EH (cell line): Measurements from ENCODE around the gene CRYBG1.

Source experiments
- DNase-seq: peaks from one replicate; pipeline ENCODE4 v3.0.0-alpha.2; 2015; ENCODE audit warnings: low read depth

The CRYBG1 gene

DNA sequence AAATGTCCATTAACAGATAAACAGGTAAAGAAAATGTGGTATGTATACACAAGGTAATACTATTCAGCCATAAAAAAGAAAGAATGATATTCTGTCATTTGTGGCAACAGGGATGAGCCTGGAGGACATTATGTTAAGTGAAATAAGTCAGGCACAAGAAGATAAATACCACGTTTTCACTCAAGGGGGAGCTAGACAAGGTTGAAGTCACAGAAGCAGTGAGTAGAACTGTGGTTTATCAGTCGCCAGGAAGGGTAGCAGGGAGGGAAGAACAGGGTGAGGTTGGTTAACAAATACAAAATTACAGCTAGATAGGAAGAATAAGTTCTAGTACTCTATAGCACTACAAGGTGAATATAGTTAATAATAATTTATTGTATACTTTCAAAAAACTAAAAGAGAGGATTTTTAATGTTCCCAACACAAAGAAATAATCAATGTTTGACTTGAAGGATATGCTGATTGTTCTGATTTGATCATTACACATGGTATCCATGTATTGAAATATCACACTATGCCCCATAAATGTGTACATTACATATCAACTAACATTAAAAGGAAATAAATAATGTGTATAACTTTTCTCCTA lies 247.7 kb downstream of the CRYBG1 start:
- peak; percentile 59 for DNase-seq

DNA sequence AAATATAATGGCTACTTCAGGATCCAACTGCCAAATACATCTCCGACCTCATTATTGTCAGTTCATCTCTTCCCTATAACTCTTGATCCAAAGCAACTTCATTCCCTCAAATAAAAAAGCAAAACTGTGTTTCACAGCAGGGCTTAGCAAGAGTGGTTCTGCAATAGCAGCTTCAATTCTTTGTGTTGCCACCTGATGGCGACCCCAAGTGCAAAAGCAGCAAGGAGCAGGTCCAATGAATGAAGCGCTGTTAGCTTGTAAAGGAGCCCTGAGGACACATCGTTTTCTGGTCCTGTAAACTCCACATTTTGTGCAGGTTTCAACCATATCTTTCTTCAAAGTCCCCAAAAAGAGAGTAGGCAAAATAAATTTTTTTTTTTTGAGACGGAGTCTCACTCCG lies 249.2 kb downstream of the CRYBG1 start:
- peak; percentile 16 for DNase-seq

DNA sequence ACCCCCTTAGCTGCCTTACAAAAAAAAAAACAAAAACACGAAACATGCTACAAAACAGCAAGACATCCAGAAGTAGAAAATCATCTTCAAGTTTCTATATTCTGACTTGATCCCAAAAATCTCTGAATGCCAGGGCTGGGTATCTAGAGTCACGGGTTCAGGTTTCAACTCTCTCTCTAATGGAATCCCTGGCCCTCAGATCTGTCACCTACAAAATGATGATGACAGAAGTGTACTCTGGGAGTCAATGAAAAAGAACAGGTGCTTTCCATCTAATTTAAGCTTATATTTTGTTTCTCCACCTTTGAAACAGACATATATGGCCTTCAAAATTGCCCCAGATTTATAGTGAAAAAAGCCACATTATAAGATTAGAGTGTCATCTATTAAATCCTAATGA lies 250.5 kb downstream of the CRYBG1 start:
- no peak for DNase-seq

DNA sequence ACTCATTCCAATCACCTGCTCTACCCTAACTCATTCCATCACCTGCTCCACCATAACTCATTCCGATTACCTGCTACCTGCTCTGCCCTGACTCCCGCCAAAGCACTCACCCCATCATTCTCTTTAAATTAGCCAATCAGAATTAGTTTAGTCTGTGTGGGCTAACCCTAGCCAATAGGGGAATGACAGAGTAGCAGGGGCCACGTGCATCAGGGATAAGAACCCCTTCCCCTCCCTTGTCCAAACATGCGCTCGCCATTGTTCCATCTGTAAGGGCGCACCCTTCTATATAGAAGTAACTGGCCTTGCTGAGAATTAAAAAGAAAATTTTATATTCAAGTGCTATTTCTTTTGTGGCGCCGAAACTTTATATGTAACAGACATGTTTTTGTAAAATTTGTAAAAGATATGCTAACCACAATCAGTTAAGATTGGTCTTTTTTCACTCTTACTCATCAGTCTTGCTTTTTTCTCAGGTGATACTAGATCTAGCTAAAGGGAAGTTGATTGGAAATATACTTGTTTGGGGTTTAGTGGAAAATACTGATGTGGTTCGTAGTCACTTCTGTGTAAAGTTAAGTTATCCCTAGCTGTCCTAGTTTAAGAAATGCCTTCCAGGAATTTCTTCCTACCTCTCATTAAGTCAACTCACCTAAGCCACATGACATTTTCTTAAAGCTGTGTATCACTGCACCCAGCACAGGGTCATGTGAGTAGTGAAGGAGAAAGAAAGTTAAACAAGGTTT lies 252.3 kb downstream of the CRYBG1 start:
- DNase-seq = no peak

DNA sequence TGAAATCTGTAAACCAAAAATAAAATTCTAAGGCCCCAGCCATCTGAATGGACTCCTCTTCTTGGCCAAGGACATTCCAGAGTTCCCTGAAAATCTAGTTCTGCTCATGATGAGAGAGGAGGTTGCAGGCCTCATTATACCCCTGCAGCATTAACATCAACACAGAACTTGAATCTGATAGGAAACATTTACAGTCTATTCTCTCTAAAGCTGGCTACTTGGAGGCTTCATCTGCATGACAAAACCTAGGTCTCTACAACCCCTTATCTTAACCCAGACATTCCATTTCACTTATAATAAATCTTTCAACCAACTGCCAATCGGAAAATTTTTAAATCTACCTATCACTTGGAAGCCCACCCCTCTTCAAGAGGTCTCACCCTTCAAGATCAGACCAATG lies 253.1 kb downstream of the CRYBG1 start:
- DNase-seq = no peak

DNA sequence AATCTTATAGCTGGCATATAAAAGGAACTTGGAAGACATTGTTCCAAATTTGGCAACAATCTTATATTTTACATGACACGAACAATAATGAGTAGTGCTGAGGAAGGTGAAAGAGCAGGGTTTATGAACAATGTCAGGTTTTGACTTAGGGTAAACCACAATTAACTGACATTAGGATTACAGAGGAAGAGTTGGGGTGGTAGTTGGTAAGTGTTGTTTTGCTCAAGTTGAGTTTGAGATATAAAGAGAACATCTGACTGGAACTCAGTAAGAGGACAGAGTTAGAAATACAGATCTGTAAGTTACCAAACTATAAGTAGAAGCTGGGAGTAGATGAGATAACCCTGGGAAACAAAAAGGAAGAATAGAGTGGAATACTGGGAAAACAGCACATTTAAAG lies 253.6 kb downstream of the CRYBG1 start:
- DNase-seq = no peak

DNA sequence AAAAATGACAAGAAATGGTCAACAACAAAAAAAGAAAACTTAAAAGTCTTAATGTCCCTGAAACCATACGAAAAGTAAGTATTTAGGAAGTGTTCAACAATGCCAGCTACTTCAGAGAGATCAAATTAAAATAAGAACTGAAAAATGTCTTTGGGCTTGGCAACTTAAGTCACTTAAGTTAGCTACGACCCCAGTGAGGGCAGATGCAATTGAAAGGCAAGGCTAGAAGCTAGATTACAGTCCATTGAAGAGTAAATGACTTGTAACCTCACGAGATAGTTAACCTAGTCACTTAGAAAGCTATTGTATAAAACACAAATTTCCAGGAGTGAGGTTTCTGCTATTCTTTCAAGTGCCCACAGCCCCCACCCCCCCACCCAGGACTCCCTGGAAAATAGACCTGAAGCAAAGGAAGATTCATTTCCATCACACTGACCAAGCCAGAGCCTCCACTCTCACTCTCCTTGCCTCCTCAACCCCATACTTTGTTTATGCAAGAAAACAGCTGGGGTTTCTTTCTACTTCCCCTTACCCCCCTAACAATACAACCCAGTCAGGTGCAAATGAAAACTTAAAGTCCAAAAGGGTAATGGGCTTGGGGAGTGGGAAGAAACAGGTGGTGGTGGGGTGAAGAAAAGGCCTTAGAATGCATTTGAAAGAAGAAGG lies 254.2 kb downstream of the CRYBG1 start:
- DNase-seq = no peak

DNA sequence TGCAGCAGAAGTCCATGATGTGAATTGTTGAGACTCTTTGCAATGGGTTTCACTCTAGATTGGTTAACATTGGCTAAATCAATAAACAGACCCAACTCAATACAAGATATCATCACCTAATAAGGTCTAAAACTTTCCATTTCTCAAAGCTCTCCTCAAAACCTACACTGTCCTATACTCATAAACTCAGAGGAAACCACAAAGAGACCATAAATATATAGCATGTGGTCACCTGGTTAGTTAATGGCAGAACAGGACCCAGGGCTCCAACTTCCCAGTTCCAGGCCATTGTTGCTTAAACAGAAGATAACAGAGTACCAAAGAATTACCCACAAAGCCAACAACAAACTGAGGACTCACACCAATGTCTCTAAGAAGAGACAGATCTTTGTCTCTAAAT lies 256.8 kb downstream of the CRYBG1 start:
- no peak for DNase-seq

DNA sequence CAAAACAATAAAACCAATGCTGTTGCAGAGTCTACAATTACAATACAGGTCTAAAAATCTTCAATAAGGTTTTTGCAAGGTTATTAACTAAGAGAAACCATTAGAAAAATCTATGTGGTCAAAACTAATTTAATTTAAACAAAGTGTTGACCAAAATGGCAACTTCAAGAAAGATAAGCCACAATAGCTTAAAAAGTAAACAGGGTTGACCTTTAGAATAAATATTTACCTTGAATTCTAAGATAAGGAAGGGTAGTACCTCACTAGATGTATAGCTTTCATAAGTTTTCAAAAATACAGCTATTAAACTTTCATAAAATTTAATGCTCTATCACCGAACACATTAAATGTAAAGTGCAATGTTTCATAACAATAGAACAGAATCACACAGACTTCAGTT lies 257.3 kb downstream of the CRYBG1 start:
- no peak for DNase-seq

DNA sequence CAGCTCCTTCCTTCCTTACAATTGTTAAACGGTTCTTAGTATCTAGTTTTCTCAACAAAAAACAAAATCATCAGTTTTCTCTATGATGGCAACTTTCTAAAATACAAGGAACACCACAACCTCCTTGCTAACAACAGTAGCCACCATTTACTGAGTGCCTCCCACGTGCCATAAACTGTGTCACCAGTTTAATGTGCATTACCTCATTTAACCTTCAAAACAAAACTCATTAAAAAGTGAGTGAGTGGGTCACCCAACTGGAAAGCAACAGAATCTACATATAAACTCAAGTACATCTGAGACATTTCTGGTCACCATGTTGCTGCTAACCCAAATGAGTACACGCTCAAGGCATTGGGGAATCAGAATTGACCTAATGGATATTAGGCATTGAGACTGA lies 257.8 kb downstream of the CRYBG1 start:
- DNase-seq = no peak

DNA sequence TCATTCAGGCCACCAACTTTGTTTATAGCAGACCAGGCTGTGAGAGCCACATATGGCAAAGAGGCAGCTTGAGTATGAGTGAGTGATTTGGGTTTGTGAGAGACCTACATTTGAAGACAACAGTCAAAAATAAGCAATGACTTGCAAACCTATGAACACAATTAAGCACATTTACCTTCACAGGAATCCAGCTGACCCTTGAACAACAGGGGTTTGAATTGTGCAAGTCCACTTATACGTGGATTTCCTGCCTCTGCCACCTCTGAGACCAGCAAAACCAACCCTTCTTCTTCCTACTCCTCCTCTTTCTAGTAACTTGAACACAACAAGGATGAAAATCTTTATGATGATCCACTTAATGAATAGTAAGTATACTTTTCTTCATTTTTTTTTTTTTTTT lies 258.7 kb downstream of the CRYBG1 start:
- DNase-seq = no peak

DNA sequence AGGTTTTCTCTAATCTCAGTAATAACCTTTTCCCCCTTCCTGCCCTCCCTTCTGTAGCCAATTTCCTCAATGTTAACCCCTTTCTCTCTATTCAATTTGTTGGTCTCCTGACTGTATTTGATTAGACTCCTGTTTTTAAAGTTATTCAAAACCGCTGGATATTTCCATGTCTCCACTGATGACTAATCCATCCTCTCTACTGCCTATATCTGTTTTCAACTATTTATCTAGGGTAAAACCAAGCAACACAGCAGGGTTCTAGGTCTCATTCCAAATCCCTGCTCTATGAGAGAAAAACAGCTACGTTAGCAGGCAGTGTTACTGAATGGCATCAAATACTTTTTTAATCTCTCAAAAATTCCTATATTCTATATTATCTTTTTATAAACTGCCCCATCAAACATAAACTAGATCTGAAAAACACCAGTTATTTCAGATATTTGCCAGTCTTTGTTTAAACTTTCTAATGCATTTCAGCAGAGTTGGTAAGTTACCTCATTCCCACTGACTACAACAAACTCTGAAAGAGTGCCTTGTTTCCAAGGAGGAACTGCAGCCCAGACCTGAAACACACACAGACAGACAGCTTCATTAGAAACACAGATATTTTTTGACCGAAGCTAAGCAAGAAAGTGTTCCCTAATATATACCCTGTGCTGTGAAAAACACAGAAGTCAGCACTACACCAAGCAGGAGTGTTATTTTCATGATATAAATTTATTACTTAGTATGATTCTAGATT lies 260.6 kb downstream of the CRYBG1 start:
- DNase-seq = peak; percentile 17
